Activated CD4-positive, alpha-beta T cell treated with anti-CD3 and anti-CD28 coated beads, Interleukin-2, Interleukin-4, amounts not matched to agents 100 ng/mL and 50 ng/mL, durations not matched to agents 16 hours and 8 hours (primary cell): ENCODE data around the gene PDE9A.

Experiments
- DNase-seq: peaks from one replicate; pipeline ENCODE4 v3.0.0-alpha.2; 2020; ENCODE audit warnings: low spot score

PDE9A gene

DNA sequence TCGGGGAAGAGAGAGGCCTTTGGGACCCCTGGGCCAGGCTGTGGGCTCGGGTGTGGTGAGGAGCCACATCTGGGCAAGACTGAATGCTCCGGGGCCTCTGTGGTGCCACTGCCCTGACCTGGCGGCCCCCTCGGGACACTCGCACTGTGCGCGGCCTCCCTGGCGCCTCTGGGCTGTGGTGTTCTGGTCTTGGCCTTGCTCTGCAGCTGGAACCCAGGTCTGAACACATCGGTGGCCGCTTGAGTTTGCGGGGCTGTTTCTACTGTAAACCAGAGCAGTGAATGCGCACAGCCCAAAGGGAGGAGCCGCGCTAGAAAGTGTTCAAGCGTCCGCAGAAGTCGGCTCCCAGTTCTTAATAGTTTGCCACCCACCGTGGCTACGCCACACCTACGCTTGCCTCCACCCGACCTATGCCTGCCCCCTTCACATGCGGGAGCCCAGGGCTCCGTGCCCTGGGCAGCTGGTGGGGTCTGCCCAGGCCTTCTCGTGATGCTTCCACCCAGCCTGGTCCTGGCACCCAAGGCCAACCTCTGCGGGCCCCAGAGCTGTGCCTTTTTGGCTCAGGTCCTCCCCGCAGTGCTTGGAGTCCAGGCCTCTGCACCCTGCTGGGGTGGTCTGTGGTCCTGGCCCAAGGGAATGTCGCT is 4.4 kb downstream of the PDE9A start:
- no peak for DNase-seq

GRCh38 chr21:42658320-42659105 is 5.1 kb downstream of the PDE9A start:
- no peak for DNase-seq

DNA sequence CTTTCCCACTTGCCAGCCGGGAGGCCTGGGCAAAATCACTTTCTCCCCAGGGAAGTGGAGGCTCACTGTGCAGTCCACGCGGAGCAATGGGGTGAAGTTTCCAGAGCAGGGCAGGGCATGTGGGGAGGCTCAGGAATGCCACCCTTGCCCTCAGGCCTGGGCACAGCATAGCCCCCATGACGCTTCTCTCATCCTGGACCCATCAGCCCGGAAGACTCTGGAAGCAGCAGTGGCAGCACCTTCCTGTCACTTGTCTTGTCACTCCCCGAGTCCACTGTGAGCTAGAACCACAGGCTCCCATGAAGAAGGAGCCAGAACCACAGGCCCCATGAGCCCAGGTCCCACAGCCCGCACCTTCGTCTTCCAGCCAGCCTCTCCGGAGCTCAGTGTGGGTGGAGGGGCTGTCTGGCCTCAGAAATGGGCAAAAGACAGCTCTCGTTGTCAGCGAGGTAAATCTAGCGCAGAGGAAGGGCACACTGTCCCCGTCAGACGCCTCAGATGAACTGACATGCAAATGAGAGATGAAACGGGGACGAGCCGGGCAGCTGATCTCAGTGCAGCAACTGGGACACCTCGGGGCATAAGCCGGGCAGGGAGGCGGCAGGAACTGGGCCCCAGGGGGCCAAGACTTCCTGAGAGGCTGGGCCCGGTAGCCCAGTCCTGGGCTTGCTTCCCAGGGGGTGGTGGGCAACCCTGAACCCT is 6.1 kb downstream of the PDE9A start:
- no peak for DNase-seq

DNA sequence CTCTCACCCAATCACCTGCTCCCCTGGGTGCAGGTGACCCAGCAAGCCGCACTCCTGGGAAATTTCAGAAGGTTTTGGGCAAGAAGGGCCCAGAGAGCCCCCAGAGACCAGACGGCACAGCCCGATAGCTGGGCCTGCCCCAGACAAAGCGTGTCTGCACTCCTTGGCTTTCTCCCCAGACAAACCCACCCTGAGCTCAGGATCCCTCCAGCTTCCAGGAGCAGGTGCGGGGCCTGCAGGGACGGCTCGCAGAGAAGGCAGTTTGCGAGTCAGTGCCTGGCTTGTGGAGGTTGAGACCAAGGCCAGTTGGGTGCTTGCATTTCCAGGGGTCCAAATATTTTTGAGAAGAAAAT is 6.7 kb downstream of the PDE9A start:
- no peak for DNase-seq

DNA sequence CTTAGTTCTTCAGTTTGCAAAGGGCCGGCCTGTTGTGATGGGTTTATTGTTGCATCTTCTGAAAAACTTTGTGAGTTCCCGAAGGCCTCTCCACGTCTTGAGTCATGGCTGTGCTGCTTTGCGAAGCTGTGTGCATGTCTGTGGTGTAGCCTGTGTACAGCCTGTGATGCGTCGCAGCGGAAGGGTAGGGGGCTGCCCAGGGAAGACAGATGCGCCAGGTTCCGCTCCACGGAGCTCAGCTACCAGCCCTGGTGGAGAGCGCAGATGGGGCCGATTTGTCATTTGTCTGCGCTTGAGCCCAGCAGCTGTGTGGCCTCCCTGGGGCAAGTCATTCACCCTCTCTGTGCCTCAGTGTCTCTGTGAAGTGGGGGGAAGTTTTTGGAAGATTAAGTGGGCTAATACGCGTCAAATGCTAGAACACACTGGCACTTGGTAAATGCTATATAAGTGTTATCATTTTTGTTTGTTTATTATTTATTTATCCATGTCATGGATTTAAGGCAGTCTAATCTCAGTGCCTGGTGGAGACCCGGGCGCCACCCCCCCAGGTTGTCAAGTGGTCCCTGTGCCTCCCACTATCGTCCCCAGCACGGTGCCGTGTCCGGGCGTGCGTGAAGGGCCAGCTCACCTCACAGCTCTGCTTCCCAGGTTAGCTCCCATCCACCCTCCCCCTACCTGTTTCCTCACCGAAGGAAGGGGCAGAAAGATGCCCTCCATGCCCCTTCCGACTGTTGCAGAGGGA is 8.4 kb downstream of the PDE9A start:
- no peak for DNase-seq

DNA sequence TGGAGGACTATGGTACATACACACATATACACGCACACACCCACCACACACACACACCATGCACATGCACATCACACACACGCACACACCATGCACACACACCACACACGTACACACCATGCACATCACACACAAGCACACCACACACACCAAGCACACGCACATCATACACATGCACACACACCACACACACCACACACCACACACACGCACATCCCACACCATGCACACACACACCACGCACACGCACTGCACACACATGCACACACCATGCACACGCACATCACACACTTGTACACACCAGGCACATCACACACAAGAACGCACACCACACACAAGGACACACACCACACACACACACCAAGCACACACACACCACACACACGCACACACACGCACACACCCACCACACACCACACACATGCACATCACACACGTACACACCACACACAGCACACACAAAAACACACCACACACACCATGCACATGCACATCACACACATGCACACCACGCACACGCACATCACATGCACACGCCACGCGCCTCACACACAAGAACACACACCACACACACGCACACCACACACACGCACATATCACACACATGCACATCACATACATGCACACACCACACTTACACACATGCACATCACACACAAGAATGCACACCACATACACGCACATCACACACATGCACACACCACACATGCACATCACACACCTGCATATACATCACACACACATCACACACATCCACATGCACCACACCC is 9.2 kb downstream of the PDE9A start:
- no peak for DNase-seq

GRCh38 chr21:42663200-42663750 is 9.9 kb downstream of the PDE9A start:
- no peak for DNase-seq

GRCh38 chr21:42663860-42664535 is 10.6 kb downstream of the PDE9A start:
- no peak for DNase-seq

DNA sequence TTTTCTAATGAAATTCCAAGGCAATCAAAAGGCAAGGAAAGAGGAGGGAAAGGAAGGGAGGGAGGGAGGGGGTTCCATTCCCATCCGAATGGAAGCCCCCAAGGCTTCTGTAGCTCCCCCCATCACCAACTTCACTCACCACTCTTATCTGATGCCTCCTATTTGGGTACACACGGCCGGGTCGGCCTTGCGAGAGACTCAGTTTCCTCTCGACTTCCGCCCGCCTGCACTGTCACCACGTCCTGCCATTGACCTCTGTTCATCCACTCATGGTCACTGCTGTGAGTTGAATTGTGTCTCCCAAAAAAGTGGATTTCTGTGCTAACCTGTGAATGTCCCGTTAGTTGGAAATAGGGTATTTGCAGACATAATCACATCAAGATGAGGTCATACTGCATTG is 11.2 kb downstream of the PDE9A start:
- no peak for DNase-seq

GRCh38 chr21:42665026-42665425 is 11.6 kb downstream of the PDE9A start:
- no peak for DNase-seq

DNA sequence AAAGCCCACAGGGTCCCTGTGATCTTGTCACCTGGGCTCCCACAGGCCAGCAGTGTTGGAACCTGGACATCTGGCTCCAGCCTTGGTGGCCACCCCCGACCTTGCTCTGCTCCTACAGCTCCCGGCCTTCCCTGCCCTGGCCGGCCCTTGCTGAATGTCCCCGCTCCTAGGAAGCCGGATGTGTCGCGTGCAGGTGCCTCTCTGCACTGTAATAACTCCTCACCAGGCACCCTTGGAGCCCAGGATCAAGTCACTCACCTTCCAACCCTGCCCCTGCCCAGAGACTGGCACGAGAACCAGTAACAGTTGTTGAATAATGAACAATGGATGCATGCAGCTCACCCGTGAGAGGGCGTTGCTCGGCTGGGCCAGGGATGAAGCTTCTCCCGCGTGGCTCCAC is 12.1 kb downstream of the PDE9A start:
- DNase-seq, result no peak

- DNase-seq, result no peak
These were observed 12.8 kb downstream of the PDE9A start for GRCh38 chr21:42666023-42666747.

- DNase-seq, result no peak
These were observed 13.5 kb downstream of the PDE9A start for GRCh38 chr21:42666925-42667324.

DNA sequence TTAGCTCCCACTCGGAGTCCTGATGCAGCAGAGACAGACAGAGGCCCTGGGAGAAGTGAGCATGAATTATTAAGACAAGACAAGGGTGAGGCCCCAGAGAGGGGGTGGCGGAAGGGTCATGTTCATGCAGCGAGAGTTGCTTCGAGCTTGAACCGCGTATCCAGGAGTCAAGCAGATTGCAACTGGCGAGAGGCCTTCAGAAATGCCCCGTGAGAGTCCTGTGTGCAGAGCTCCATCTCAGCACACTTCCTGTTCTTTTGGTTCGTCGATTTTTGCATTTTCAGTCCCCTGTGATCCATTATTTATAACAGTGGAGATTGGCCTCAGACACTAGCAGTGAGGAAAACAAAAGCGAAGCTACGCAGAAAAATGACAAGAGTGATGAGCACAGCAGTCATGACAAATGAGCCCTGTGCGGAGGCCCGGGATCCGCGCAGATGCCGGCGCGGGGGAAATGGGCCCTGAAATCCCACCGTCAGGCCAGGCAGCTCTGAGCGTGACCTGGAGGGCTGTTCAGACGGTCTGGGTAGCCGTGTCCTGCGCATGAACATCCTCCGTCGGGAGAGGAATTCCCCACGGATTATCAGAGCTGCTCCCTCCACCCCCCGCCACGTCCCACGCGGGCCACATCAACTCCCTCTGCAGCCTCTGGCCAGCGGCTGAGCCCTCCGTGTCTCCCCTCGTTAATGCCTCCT is 15.0 kb downstream of the PDE9A start:
- no peak for DNase-seq

- no peak for DNase-seq
These were observed 15.6 kb downstream of the PDE9A start for GRCh38 chr21:42669041-42669440.

DNA sequence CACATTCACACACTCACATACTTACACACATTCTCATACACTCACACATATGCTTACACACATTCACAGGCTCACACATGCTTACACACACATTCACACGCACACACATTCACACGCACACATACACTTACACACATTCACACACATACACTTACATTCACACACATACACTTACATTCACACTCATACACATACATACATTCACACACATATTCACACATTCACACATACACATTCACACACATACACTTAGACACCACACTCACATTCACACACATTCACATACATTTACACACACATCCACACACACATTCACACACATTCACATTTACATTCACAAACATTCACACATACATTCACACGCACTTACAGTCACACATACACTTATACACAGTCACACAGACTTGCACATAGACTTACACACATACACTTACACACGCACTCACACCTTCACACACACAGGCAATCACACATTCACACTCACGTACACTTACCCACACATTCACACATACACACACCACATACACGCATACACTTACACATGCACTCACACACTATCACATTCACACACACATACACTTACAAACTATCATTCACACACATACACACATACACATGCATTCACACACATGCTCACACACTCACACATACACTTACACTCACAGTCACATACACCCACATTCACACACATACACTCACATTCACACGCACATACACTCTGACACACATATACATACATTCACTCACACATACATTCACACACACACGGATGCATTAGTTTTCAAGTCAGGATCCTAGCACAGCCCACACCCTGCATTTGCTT is 16.8 kb downstream of the PDE9A start:
- no peak for DNase-seq

GRCh38 chr21:42670884-42671283 is 17.5 kb downstream of the PDE9A start:
- DNase-seq, result no peak

DNA sequence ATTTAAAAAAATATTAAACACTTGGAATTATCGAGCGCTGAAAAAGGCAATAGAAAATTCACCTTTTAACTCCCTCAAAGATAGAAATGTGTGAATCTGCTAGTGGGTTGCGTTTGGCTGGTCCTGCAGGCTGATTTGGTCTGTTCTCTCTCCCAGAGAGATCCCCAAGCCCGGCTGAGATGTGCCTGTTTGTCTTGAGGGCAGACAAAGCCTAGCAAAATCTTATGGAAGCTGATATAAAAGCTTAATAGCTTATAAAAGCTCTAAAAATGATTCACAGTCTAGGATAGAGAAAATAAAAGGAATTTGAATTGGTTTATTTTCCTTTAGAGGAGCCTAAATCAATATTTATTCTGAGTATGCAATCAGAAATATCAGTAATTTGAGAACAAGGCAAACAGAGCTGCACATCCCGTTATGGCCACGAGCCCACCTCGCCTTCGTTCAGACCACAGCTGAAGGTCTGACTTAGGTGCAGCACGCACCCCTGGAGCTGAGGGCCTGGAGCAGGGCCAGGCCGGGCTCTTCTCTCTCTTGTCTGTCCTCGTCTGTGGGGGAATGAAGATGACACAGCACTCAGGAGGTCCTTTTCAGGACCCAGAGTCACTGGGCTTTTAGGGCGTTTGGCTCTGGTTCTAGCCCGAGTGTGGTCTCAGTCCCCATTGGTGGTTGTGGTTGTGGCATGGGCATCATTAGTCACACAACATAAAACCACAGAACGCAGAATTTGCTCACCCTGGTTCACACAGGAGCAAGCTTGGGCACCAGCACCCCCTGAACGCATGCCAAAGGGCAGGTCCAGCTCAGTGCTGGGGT is 18.6 kb downstream of the PDE9A start:
- no peak for DNase-seq
